Astrocyte of the spinal cord (primary cell): ENCODE measurements around the gene IRS1.

Experiments used
- DNase-seq: peaks from one replicate; pipeline ENCODE4 v3.0.0; 2011; ENCODE audit warnings: low read depth, low spot score
- H3K4me3 ChIP-seq: 2 replicates; pipeline ENCODE4 v1.5.1; 2011; ENCODE audit warnings: low read depth, mild to moderate bottlenecking, low read length, moderate library complexity
- in situ Hi-C: cut with HindIII; loops from 2 replicates; pipeline ENCODE4 v1.10.0; 2017; ENCODE audit warnings: low sequenced_read_pairs
- TF ChIP-seq, protein P1 (sequence below): IDR thresholded peaks from 2 replicates; pipeline ENCODE4 v1.5.1; 2012; ENCODE audit warnings: low read depth, mild to moderate bottlenecking, low read length, inconsistent platforms

Gene IRS1

DNA sequence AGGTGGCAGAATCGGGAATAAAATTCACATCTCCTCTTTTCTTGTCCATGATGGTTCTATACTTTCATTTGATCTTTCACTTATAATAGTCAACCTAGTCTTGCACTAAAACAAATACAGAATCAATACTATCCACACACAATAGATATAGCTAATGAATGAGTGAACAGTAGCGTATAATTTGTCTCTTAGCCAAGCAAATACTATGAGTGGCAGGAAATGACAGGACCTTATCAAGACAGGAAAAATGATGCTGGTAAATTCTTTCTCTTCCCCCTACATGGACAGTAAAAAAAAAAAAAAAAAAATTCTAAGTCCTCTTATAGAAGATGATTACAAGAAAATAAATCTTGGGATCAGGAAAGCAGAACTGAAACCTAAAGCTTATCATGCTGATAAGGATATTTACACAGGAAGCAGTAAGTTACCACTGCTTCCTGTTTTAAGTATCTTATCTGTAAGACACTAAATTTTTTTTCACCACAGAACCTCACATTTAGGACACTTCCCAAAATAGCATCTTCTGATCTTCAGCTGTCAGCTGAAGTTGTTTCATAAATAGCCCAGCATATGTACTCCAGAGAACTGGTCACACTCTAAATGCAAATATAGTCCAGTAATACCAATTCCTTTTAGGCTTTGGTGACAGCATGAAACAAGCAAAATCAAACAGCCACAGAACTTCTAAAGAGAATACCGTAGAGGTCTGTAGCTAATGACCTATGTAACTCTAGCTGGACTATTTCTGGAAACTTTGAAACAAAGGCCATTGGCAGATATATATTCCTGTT lies 27.0 kb downstream of the IRS1 start:
- TF ChIP-seq, protein P1, sequence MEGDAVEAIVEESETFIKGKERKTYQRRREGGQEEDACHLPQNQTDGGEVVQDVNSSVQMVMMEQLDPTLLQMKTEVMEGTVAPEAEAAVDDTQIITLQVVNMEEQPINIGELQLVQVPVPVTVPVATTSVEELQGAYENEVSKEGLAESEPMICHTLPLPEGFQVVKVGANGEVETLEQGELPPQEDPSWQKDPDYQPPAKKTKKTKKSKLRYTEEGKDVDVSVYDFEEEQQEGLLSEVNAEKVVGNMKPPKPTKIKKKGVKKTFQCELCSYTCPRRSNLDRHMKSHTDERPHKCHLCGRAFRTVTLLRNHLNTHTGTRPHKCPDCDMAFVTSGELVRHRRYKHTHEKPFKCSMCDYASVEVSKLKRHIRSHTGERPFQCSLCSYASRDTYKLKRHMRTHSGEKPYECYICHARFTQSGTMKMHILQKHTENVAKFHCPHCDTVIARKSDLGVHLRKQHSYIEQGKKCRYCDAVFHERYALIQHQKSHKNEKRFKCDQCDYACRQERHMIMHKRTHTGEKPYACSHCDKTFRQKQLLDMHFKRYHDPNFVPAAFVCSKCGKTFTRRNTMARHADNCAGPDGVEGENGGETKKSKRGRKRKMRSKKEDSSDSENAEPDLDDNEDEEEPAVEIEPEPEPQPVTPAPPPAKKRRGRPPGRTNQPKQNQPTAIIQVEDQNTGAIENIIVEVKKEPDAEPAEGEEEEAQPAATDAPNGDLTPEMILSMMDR: no peak
- DNase-seq: peak; percentile 36
- in situ Hi-C loops: no loop called here
- H3K4me3 ChIP-seq: no peak overlapping the region

DNA sequence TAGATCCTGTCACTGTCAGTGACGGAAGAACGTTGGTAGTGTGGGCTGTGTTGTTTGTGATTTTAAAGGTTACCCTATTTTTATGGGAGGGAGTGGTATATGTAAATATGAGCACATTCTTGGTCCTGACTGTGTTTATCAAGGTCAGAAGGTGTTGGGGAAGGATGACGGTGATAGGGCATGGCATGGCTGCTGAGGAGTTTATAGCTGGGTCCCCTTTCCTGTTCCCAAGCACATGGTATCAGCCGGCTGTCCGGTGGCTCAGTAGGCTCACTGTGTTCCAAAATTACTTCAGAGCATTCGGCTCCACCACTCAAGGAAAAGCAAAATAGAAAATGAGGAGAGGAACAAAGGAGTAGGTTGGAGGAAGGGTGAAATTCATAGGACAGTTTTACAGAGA lies 28.6 kb downstream of the IRS1 start:
- no peak for DNase-seq
- in situ Hi-C loops: no loop called here
- TF ChIP-seq, protein P1: no peak
- H3K4me3 ChIP-seq: no peak overlapping the region

DNA sequence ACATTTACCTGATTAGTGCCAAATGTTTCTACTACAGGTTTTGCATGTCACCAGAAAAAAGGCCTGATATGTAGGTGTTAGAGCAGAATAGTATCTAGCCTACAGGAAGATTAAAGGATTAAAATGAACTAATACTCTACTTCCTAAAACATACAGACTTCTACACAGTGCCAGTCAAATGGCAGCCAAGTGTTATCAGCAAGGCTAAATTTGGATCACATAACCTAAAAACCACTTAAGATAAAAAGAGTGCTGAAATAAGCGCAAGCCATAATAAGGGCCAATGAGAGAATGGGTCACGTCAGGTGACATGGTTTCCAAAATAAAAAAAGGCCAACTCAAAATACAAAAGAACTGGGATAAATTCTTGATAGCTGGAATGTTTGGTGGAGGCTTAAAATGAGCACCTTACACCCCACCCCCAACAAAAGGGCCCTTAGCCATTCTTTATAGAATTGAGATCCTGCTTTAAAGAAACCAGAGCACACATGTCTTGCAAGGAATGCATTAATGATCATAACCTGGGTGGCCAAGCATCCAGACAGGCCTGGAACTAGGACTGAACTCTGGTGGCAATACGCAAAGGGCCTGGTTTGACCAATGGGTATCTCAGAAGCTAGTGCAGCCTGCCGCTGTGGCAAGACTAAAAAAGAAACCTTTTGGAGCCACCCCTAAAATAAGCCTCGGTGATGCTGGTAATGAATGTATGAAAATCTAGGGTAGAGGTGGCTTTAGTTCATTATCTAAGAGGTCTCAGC lies 32.4 kb downstream of the IRS1 start:
- TF ChIP-seq, protein P1: no peak
- in situ Hi-C loops: no loop called here
- DNase-seq: no peak
- no peak overlapping the region for H3K4me3 ChIP-seq

DNA sequence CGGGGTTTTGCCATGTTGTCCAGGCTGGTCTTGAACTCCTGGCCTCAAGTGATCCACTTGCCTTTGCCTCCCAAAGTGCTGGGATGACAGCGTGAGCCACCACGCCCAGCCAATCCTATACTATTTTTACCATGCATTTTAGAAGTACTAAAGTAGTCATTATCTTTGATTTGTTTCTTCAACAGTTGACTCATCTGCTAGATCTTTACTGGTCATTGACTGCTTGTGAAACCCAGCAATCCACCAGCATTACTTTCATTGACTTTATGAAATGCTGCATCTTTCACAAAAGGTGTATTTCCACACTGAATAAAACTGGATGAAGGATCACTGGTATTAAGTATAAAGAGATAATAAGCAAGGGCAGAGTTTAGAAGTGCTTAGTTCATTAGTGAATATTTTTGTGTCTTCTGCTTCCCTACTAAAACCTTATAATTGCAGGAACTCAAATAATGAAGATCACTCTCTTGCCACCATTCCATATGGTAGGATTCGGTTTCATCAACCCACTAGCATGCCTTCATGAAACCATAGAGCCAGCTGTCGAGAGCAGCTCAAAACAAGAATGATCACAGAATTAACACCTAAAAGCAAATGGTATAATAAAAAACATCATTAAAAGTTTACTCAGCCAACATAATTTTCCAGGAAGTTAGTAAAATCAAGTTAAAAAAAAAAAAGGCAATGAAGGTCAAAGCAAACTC lies 33.1 kb downstream of the IRS1 start:
- H3K4me3 ChIP-seq: no peak overlapping the region
- peak; percentile 23 for DNase-seq
- TF ChIP-seq, protein P1: no peak
- in situ Hi-C loops: no loop called here

DNA sequence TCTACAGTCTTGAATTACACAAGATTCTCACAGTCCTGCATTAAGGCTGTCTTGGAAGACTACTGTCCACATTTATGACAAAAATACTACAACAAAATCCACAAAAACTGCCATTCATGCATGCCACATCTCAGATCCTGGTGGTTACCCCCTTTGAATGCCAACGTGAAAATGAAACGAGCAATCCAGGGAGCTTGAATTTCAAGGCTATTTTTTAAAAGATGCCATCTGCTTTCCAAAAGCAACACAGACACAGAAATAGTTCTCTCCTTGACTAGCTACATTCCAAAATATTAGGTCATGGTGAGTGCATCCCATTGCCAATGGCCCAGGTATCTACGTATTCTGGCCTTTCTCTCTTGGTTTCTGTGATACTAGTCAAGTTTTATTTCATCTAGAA lies 36.3 kb downstream of the IRS1 start:
- DNase-seq: peak; percentile 38
- TF ChIP-seq, protein P1: no peak

DNA sequence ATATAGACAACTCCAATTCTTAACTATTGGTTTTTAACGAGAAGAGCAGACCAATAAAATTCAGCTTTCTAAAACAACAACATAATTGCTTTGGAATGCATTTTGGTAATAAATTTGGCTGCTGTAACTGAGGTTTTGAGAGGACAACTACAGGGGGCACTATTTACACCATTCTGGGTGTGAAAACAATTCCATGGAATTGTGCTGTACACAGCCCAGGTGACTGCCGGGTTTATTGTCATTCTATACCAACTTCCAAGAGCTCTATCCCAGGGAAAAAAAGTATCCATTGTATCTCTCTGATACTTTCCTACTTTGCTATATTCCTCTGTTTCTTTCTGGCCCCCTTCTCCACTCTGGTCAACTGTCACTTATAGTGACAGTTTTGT lies 38.4 kb downstream of the IRS1 start:
- in situ Hi-C loops: no loop called here
- no peak for DNase-seq
- H3K4me3 ChIP-seq: no peak overlapping the region
- TF ChIP-seq, protein P1: no peak

More for the DNA sequence above, 36.3 kb downstream of the IRS1 start:
- in situ Hi-C loops: no loop called here
- no peak overlapping the region for H3K4me3 ChIP-seq
